ENCODE data around the gene SLC25A21. TPM values are rescaled to one million over a fixed set of nuclear protein-coding genes. Genes with fewer than 3 reads are reported as not detected.

The SLC25A21 gene
- total RNA-seq, 1 donor from 2014 or later, result 1.2 TPM

- no peaks in the 10 kb centered on the region for H3K9me3 Mint-ChIP-seq (ENCODE audit: unreplicated experiment)
- no peak overlapping the region for H3K4me3 Mint-ChIP-seq (ENCODE audit: unreplicated experiment)
- H3K27me3 Mint-ChIP-seq (ENCODE audit: unreplicated experiment), result peaks cover 39% of the 10 kb centered on the region
These were observed 514.0 kb downstream of the SLC25A21 start for GRCh38 chr14:36658123-36659009.

DNA sequence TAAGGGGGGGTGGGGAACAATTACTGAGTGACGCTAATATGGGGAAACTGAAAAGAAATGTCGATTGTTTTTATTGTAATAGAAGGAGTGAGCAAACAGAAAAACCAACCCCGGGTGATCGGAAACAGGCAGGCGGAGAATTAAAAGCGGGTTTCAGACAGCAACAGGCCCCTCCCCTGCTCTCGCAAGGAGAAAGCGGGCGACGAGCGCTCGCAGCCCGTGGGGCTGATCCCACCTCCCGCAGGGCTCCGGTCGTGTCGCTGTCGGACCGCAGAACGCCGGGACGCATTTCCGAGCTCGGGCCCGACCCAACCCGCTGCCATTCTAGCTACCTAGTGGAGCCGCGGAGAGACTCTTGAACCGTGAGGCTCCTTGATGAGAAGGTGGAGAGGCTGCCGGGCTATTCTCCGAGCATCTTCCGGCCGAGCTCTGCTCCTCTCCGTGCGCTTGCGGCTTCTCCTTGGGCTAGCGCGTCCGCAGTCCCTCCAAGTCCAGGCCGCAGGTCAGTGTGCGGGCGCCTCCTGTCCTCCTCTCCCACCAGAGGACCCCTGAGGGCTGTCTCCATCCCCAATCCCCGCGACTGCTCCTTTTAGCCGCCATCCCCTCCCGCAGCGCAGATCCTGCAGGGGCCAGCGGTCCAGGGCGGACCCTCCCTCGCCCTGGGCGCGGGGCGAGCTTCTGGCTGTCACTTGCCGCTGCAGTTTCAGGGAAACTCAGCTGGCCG lies 514.8 kb downstream of the SLC25A21 start:
- H3K36me3 Mint-ChIP-seq (ENCODE audit: low read depth, unreplicated experiment), result no peaks in the 10 kb centered on the region
- no peak for DNase-seq (ENCODE audit: low spot score)
- H3K9me3 Mint-ChIP-seq (ENCODE audit: unreplicated experiment), result no peaks in the 10 kb centered on the region
- no peak overlapping the region for H3K4me3 Mint-ChIP-seq (ENCODE audit: unreplicated experiment)
- no peak for TF ChIP-seq CTCF (IDR thresholded peaks at IDR 0.05; ENCODE audit: unreplicated experiment)
- no peak overlapping the region for H3K27ac Mint-ChIP-seq (ENCODE audit: unreplicated experiment)
- peaks cover 36% of the 10 kb centered on the region for H3K27me3 Mint-ChIP-seq (ENCODE audit: unreplicated experiment)
- H3K4me1 Mint-ChIP-seq (ENCODE audit: unreplicated experiment), result peaks cover 33% of the 10 kb centered on the region

More at GRCh38 chr14:36658123-36659009, 514.0 kb downstream of the SLC25A21 start:
- no peak for DNase-seq (ENCODE audit: low spot score)
- no peaks in the 10 kb centered on the region for H3K36me3 Mint-ChIP-seq (ENCODE audit: low read depth, unreplicated experiment)
- H3K4me1 Mint-ChIP-seq (ENCODE audit: unreplicated experiment), result peaks cover 37% of the 10 kb centered on the region
- no peak for TF ChIP-seq CTCF (IDR thresholded peaks at IDR 0.05; ENCODE audit: unreplicated experiment)
- H3K27ac Mint-ChIP-seq (ENCODE audit: unreplicated experiment), result no peak overlapping the region

- H3K9me3 Mint-ChIP-seq (ENCODE audit: unreplicated experiment), result no peaks in the 10 kb centered on the region
- no peak for DNase-seq (ENCODE audit: low spot score)
- peaks cover 28% of the 10 kb centered on the region for H3K4me1 Mint-ChIP-seq (ENCODE audit: unreplicated experiment)
- TF ChIP-seq CTCF (IDR thresholded peaks at IDR 0.05; ENCODE audit: unreplicated experiment), result no peak
- no peaks in the 10 kb centered on the region for H3K36me3 Mint-ChIP-seq (ENCODE audit: low read depth, unreplicated experiment)
- H3K27me3 Mint-ChIP-seq (ENCODE audit: unreplicated experiment), result peaks cover 33% of the 10 kb centered on the region
- H3K27ac Mint-ChIP-seq (ENCODE audit: unreplicated experiment), result no peak overlapping the region
- H3K4me3 Mint-ChIP-seq (ENCODE audit: unreplicated experiment), result no peak overlapping the region
These were observed 515.6 kb downstream of the SLC25A21 start for GRCh38 chr14:36656687-36657398.

- Mint-ChIP-seq H3K4me3 (ENCODE audit: unreplicated experiment) (no peak overlapping the region), H3K36me3 (ENCODE audit: low read depth, unreplicated experiment) (no peaks in the 10 kb centered on the region), H3K4me1 (ENCODE audit: unreplicated experiment) (peaks cover 22% of the 10 kb centered on the region), H3K27me3 (ENCODE audit: unreplicated experiment) (peaks cover 29% of the 10 kb centered on the region), H3K27ac (ENCODE audit: unreplicated experiment) (no peak overlapping the region), H3K9me3 (ENCODE audit: unreplicated experiment) (no peaks in the 10 kb centered on the region)
- TF ChIP-seq CTCF (IDR thresholded peaks at IDR 0.05; ENCODE audit: unreplicated experiment), result peak; percentile 88
- peak; percentile 75 for DNase-seq (ENCODE audit: low spot score)
These were observed 516.3 kb downstream of the SLC25A21 start for GRCh38 chr14:36655963-36656686.

Measured in endothelial cell (in vitro differentiated cells).